Choroid plexus epithelial cell (primary cell): ENCODE data around the gene PGAP3.
"Not testable (repeated sequence)": the region's sequence is repeated elsewhere in the genome, so short reads cannot be mapped to it uniquely, and the experiment has no call there.

Experiments
- DNase-seq: peaks from one replicate; pipeline ENCODE4 v3.0.0-alpha.2; 2010; ENCODE audit warnings: low read depth
- H3K4me3 ChIP-seq: 2 replicates; pipeline ENCODE4 v1.5.1; 2011; ENCODE audit warnings: low read depth, mild to moderate bottlenecking, control low read depth, low read length, moderate library complexity
- TF ChIP-seq, protein P1 (sequence below): conservative IDR thresholded peaks from 2 replicates; pipeline ENCODE4 v1.5.1; 2011; ENCODE audit warnings: low read depth, mild to moderate bottlenecking, control low read depth, inconsistent platforms, low read length, moderate library complexity

The PGAP3 gene

DNA sequence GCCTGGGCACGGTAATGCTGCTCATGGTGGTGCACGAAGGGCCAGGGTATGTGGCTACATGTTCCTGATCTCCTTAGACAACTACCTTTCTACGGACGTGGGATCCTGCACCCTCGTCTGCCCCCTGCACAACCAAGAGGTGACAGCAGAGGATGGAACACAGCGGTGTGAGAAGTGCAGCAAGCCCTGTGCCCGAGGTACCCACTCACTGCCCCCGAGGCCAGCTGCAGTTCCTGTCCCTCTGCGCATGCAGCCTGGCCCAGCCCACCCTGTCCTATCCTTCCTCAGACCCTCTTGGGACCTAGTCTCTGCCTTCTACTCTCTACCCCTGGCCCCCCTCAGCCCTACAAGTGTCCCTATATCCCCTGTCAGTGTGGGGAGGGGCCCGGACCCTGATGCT, 24.0 kb upstream of the PGAP3 start:
- DNase-seq: no peak
- TF ChIP-seq, protein P1, sequence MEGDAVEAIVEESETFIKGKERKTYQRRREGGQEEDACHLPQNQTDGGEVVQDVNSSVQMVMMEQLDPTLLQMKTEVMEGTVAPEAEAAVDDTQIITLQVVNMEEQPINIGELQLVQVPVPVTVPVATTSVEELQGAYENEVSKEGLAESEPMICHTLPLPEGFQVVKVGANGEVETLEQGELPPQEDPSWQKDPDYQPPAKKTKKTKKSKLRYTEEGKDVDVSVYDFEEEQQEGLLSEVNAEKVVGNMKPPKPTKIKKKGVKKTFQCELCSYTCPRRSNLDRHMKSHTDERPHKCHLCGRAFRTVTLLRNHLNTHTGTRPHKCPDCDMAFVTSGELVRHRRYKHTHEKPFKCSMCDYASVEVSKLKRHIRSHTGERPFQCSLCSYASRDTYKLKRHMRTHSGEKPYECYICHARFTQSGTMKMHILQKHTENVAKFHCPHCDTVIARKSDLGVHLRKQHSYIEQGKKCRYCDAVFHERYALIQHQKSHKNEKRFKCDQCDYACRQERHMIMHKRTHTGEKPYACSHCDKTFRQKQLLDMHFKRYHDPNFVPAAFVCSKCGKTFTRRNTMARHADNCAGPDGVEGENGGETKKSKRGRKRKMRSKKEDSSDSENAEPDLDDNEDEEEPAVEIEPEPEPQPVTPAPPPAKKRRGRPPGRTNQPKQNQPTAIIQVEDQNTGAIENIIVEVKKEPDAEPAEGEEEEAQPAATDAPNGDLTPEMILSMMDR: no peak
- H3K4me3 ChIP-seq: no peak overlapping the region

DNA sequence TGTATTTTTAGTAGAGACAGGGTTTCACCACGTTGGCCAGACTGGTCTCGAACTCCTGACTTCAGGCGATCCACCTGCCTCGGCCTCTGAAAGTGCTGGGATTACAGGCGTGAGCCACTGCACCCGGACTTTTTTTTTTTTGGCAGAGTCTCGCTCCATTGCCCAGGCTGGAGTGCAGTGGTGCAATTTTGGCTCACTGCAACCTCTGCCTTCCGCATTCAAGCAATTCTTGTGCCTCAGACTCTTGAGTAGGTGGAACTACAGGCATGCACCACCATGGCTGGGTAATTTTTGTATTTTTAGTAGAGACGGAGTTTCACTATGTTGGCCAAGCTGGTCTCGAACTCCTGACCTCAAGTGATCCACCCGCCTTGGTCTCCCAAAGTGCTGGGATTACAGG, 23.2 kb upstream of the PGAP3 start:
- not testable (repeated sequence) for DNase-seq, H3K4me3 ChIP-seq

GRCh38 chr17:39709998-39710964, 22.4 kb upstream of the PGAP3 start:
- H3K4me3 ChIP-seq: no peak overlapping the region
- TF ChIP-seq, protein P1: no peak
- DNase-seq: no peak

- TF ChIP-seq, protein P1: no peak
- no peak for DNase-seq
- no peak overlapping the region for H3K4me3 ChIP-seq
These were observed 21.6 kb upstream of the PGAP3 start for GRCh38 chr17:39709319-39709997.

DNA sequence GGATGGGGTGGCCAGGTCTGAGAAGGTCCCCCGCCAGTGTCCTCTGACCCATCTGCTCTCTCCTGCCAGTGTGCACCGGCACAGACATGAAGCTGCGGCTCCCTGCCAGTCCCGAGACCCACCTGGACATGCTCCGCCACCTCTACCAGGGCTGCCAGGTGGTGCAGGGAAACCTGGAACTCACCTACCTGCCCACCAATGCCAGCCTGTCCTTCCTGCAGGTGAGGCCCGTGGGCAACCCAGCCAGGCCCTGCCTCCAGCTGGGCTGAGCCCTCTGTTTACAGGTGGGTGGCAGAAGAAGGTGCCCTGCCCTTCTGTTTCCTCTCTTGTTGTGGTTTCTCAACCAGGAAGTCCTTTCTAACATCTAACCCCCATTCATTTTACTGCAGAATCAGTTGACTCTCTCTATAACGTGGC, 19.1 kb upstream of the PGAP3 start:
- H3K4me3 ChIP-seq: no peak overlapping the region
- no peak for DNase-seq
- TF ChIP-seq, protein P1: no peak

DNA sequence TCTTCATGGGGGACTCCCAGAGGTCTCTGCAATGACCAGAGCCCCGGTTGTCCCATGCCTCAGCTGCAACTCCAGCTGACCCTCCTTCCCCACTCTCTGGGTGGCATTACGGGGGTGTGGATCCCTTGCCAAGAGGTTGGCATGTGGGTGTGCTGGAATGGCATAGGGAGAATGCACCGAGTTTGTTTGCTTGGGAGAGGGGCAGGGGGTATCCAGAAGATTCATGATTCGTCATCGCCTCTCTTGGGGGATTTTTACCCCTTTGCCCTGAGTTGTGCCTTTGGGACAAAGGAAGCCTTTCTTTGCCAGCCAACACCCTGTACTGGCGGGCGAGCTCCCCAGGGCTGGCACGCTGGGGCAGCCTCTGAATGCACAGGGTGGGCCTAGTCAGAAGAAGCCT, 18.5 kb upstream of the PGAP3 start:
- no peak overlapping the region for H3K4me3 ChIP-seq
- no peak for DNase-seq
- TF ChIP-seq, protein P1: no peak

GRCh38 chr17:39705786-39706348, 18.0 kb upstream of the PGAP3 start:
- no peak overlapping the region for H3K4me3 ChIP-seq
- TF ChIP-seq, protein P1: no peak
- DNase-seq: no peak
